ENCODE data around the gene RABGEF1.
"Not testable (repeated sequence)": the region's sequence is repeated elsewhere in the genome, so short reads cannot be mapped to it uniquely, and the experiment has no call there.

RABGEF1 gene

DNA sequence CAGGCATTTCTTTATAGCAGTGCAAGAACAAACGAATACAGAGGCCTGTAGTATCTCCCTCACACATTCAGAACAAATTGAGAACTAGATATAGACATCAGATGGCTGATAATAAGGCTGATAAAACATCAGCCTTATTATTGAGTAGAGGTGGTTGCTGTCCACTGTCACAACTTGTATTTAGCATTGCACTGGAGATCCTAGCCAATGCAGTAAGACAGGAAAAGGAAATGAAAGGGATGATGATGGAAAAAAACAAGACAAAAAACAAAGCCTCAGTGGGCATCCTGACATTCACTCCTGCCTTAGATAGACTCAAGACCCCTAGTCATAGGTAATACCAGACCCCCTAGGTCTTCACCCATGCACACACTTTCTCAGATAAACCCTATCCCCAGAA is 4.7 kb upstream of the RABGEF1 start:
- no peak for DNase-seq

DNA sequence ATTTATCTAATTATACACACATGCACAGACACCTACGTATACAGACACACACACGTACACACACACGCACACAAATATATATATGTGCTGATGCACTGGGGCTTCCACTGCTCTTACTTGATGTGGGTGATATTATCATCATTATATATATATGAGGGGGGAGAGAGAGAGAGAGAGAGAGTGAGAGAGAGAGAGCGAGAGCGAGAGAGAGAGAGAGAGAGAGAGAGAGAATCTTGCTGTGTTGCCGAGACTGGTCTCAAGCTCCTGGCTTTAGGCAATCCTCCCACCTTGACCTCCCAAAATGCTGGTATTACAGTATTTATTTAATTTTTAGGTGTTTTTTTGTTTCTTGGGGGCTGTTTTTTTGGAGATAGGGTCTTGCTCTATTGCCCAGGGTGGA is 3.6 kb upstream of the RABGEF1 start:
- no peak for DNase-seq

DNA sequence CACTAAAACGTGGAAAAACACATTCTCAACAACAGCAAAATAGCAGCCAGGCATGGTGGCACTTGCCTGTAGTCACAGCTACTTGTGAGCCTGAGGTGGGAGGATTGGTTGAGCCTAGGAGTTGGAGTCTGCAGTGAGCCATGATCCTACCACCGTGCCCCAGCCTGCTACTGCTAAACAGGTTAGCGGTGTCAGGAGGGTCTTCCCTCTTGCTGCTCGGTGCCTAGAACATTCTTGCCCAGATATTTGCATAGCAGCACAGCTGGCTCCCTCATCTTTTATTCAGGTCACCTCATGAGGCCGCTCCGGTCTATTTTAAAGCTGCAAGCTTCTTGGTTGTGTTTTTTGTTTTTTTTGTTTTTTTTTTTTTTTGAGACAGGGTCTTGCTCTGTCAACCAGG is 2.9 kb upstream of the RABGEF1 start:
- no peak for DNase-seq

DNA sequence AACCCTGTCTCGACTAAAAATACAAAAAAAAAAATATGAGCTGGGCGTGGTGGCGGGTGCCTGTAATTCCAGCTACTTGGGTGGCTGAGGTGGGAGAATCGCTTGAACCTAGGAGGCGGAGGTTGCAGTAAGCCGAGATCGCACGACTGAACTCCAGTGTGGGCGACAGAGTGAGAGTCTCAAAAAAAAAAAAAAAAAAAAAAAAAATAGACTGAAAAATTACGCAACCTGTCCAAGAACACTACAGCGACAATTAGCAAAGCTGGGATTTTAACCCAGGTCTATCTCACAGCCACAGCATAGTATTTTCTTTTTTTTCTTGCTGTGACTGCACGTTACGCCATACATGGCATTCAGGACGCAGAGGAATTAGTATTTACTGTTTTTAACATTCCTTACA is 1.1 kb upstream of the RABGEF1 start:
- no peak for DNase-seq

DNA sequence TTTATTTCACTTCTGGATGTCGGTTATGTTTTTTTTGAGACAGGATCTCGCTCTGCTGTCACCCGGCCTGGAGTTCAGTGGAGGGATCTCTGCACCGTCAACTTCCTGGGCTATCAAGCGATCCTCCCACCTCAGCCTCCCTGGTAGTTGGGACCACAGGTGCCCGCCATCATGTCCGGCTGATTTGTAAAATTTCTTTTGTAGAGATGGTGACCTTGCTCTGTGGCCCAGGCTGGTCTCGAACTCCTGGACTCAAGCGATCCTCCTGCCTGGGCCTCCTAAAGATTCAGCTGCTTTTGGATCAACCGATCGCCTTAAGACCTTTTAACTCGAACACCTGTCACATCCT is 606 bp upstream of the RABGEF1 start:
- DNase-seq: peak in 2 of 5 experiments; percentile 9 to 57

DNA sequence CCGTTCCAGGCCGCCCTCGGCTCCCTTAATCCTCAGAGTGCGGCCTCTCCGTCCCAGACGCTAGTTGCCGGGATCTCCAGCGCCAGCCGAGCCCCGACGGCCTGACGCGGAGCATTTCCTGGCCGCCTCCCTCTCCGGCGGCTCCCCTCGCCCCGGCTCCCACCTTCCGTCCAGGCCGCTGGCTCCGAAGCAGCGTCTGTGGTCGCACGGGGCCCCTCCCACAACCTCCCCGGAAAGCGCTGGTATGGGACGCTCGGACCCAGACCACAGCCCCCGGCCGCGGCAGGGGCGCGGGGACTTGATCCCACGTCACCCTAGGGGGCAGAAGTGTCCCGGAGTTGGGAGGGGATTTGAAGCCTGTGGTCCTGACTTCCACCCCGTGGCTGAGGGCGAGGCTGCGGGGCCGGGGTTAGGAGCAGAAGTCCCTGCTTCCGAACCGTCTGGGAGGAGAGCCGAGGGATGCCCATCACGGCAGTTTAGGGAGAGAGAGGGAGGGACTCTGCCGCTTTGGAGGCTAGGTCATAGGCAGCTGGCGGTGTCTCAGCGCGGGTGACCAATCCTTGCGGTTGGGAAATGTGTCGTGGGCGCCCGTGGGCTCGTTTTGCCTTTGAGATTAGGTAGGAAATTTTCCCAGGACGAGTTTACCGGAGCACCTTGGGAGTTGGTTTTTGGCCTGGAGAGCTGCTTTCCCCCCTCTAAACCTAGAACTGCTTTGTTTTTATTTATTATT is 612 bp downstream of the RABGEF1 start:
- peak in 4 of 5 experiments; percentile 8 to 73 (median 37) for DNase-seq

DNA sequence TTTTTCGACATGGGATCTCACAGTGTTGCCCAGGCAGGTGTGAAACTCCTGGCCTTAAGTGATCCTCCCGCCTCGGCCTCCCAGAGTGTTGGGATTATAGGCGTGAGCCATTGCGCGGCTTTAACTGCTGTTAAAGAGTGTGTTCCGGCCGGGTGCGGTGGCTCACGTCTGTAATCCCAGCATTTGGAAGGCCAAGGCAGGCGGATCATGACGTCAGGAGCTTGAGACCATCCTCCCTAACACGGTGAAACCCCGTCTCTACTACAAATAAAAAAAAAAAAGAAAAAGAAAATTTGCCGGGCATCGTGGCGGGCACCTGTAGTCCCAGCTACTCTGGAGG is 1.1 kb downstream of the RABGEF1 start:
- no peak for DNase-seq

DNA sequence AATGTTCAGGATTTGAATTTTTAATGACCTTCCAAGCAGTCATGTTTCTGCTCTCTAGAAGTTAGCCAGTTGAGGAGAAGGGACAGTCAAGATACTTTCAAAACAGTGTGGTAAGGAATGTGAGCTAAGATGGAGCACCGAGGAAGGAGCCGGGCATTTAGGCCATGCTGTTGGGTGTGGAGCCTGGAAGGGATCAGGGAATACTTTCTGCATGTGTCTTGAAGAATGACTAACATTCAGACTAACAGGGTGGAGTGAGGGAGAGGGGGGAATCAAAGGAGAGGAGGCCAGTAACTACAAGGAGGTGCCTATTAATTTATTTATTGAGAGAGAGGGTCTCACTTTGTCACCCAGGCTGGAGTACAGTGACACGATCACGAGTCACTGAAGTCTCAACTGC is 1.8 kb downstream of the RABGEF1 start:
- not testable (repeated sequence) for DNase-seq

DNA sequence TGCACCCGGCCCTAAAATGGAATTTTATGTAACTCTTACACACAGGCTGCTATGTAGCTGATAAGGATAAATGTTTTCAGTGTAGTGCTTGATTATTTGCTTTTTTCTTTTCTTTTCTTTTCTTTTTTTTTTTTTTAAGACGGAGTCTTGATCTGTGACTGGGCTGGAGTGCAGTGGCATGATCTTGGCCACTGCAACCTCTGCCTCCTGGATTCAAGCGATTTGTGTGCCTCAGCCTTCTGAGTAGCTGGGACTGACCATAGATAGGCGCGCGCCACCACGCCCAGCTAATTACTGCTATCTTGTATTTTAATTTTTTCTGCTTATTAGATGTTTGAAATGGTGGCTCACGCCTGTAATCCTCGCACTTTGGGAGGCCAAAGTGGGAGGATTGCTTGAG is 3.4 kb downstream of the RABGEF1 start:
- DNase-seq: no peak

DNA sequence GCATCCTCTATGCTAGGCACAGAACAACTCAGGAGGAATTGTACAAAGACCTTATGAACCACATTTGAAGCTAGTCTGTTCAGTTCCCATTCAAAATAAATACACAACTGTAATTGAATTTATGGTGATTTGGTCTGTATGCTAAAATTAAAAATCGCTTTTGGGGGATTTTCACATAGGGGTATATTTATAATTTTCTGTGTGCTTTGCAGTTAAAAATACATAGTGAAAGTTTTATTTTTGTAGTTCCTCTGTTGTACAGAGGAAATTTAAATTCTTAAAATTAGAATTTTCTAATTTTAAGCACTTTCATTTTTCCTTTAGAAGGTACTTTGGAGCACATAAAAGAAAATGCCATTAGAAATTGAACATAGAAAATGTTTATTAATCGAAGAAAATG is 6.9 kb downstream of the RABGEF1 start:
- DNase-seq: no peak

DNA sequence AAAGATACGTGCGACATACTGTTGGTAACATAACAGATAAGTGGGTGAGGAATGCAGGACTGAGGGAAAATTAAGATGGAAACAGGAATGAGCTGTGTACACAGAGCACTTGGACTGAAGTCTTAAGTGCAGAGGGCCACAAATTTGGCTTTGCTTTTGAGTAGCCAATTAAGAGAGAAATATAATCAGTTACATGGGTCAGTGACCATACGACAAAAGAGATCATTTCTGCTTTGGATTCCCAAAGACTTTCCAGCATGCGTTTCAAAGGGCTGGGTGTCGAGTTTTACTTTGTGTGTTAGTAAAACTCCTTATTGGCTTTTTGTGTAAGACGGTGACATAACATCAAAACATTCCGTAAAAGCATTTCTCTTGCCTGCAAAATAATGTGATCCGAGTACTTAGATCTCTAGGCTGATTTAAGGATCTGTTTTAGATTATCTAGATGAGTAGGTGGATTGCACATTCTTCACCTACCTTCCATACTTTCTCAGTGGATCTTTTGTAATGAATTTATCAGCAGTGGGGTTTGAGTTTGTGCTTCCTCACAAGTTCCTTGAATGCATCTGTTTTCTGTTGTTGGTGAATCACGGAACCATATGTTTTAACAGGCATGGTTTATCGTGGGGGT is 7.5 kb downstream of the RABGEF1 start:
- no peak for DNase-seq

DNA sequence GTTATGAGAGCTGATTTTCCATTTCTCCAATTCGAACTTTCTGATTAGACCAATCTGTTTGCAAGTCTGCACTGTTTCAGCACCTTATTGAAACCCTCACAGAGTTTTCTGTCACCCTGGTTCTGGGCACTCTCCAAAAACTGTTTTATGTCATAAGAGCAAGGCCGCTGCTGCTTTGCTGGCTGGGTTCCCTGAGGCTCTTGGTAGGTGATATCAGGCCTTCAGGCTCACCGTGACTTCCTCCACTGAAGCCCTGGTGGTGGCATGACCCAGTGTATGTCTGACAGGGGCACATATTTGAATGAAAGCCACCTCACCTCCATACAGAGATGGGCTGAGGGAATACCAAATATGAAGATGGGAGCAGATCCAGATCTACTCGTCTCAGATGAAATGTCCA is 8.3 kb downstream of the RABGEF1 start:
- DNase-seq: no peak

DNA sequence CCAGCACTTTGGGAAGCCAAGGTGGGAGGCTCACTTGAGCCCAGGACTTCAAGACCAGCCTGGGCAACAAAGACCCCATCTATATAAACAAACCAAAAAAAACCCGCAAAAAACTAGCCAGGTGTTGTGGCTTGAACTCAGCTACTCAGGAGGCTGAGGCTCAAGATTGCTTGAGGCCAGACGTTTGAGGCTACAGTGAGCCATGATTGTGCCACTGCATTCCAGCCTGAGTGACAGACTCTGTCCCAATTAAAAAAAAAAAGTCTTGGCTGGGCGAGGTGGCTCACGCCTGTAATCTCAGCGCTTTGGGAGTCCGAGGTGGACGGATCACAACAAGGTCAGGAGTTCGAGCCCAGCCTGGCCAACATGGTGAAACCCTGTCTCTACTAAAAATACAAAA is 11.4 kb downstream of the RABGEF1 start:
- no peak for DNase-seq

DNA sequence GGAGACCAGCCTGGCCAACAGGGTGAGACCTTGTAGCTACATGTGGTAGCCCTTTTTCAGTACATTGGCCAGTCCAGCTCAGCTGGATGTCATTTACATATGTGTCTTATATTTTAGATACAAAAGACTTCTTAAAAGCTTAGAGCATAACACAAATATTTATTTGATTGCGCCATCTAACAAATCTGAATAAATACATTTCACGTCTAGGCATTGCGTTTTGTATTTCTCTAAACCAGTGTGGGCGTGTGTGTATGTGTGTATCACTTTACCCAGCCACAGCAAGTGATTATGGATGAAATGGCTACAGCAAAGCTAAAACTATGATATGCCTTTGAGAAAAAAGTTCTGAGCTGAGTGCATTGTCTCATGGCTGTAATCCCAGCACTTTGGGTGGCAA is 14.0 kb downstream of the RABGEF1 start:
- DNase-seq: no peak

DNA sequence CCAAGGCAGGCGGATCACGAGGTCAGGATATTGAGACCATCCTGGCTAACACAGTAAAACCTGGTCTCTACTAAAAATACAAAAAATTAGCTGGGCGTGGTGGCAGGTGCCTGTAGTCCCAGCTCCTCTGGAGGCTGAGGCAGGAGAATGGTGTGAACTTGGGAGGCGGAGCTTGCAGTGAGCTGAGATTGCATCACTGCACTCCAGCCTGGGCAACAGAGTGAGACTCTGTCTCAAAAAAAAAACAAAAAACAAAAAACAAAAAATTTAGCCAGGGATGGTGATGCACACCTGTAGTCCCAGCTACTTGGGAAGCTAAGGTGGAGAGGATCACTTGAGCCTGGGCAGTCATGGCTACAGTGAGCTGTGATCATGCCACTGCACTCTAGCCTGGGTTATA is 14.5 kb downstream of the RABGEF1 start:
- DNase-seq: not testable (repeated sequence)

DNA sequence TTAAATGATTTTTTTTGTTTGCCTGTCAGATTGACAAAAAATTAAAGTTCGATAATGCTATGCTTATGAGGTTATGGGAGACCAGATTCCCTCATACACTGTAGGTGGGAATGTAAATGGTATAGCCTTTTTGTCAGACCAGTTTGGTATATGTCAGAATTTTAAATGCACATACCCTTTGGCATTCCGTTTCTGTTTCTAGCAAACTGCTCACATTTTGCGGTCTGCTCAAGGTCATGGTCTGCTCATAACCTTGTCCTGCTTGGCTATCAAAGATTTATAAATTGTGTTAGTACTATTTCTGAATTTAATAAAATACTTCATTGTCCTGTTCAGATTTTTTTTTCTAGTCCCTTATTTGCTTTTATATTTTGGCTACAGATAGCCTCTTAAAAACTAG is 15.7 kb downstream of the RABGEF1 start:
- DNase-seq: not testable (repeated sequence)

DNA sequence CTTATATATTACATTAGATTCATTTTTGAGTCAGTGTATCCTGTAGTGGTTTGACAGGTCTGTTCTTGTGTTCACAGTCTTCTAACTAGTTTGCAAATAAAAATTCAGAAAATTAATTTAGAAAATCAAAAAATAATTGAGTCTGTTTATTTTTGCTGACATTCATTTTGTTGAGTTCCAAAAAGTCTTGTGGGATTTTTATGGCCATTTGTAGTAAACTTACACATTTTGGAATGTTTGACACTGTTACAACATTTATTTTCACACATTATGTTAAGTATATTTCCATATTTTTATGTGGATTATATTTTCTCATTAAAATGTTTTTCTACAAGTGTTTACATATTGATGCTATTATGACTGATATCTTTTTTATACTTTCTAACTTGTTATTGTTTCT is 16.4 kb downstream of the RABGEF1 start:
- no peak for DNase-seq

DNA sequence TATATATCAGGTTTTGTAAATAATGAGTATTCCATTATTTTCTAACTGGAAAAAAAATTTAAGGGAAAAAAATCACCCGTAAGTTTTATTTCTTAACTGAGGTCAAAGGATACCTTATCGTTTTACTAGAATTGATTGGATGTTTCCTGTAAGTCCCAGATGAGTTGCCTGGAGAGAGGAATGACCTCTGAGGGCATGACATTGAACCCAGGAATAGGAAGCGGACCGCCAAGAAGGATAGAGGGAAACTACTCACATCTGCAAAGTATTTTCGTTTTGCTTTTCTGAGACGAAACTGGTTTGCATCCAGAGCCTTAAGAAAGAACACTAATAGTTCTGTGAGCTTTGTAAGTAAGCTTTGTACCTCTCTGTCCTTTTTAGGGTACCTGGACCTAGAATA is 17.4 kb downstream of the RABGEF1 start:
- DNase-seq: no peak

DNA sequence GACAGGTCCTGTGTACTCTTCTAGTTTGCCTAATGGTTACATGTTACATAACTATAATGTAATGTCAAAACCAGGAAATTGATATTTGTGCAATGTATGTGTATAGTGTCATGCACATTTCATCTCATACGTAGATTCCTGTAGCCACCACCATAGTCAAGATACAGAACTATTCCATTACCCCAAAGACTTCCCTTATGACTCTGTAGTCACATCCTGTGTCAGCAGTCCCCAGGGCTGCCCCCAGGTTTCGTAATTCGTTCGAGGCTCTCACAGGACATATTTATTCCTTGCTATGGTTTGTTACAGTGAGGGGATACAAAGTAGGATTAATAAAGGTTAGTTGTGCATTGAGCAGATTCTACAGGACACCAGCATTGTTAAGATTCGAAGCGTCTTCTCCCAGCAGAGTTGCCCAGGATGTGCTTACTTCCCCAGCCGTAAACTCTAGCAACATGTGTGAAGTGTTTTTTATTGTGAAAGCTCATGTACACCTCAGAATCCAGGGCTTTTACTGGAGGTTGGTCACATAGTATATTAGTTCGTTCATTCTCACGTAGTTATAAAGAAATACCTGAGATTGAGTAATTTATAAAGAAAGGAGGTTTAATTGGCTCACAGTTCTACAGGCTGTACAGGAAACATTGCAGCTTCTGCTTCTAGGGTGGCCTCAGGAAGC is 18.6 kb downstream of the RABGEF1 start:
- DNase-seq: peak in 1 of 5 experiments; percentile 76

DNA sequence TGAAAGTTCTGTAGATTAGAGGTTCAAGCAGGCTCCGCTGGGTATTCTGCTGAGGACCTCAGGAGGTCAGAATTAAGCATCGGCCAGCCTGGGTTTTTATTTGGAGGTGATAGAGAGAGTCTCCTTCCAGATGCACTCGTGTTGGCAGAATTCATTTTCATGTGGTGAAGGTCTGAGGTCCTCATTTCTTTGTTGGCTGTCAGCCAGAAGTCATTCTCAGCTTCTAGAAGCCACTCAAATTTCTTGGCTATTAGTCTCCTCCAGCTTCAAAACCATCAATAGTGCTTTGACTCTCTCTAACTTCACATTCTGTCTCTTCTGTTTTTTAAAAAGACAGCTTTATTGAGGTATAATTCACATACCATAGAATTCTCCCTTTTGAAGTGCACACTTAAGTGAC is 22.6 kb downstream of the RABGEF1 start:
- DNase-seq: not testable (repeated sequence)

DNA sequence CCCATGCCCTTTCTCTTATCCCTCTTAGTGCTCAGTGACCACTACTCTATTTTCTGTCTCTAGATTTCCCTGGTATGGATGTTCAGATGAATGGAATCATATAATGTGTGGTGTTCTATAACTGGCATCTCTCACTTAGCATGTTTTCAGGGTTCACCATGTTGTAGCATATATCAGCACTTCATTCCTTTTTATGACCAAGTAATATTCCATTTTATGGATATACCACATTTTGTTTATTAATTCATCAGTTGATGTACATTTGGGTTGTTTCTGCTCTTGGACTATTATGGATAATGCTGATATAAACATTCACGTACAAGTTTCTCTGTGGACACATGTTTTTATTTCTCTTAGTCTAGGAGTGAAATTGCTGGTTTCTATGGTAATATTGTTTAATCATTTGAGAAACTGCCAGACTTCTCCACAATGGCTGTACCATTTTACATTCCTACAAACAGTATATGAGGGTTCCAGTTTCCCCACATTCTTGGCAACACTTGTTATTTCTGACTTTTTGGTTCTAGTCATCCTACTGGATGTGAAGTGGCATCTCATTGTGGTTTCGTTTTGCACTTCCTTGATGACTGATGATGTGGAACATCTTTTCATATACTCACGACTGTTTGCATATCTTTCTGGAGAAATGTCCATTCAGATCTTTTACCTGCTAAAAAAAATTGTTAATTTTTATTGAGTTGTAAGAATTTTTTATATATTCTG is 23.3 kb downstream of the RABGEF1 start:
- DNase-seq: not testable (repeated sequence)

DNA sequence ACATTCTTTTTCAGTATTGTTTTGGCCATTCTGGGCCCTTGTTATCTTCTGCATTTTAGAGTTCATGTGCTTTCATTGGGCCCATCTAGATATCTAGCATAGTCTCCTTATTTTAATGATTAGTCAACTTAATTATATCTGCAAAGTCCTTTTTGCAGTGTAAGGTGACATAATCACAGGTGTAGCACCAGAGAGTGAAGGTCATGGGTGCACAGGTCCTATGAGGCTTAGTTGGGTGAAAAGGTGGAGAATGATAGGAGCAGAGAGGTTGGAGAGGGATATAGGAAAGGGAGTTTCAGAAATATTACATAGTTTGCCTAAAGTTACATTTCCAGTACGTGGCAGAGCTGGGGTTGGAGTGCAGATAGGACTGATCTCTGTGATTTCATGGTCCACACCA is 24.4 kb downstream of the RABGEF1 start:
- DNase-seq: not testable (repeated sequence)

DNA sequence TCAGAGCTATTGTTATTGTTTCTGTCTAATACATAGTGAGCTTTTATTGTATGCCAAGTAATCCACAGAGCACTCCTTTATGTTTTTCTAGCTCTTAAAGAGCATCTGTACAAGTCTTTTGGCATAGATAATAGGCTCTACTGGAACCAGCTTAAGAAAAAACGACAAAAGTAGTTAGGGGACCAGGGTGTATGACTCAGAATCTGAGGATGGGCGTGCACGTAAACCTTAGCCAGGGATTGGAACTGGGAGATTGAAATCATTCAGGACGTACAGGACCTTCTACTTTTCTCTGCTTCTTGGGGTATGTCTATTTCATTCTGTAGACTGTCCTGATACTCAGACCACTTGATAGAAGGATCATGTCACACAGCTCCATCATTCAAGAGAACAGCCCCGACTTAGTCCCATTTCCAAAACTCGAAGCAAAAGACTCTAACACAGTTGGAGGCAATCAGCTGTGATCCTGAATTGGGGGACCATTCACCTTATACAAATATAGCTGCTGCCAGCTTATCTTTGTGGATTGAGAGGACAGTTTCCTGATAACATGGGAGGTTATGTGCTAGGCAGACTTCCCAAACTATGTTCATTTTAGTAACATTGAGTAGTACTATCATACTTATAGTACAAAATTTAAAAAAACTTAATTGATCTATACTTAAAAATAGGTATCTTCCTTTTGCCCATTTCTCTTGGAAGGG is 24.9 kb downstream of the RABGEF1 start:
- not testable (repeated sequence) for DNase-seq

Data from T-helper 2 cell (primary cell).